ENCODE data around the gene CNTFR. TPM values are rescaled to one million over a fixed set of nuclear protein-coding genes. Genes with fewer than 3 reads are reported as not detected.

The CNTFR gene
- total and polyA plus RNA-seq, 2 experiments from 2014 or later = not detected

DNA sequence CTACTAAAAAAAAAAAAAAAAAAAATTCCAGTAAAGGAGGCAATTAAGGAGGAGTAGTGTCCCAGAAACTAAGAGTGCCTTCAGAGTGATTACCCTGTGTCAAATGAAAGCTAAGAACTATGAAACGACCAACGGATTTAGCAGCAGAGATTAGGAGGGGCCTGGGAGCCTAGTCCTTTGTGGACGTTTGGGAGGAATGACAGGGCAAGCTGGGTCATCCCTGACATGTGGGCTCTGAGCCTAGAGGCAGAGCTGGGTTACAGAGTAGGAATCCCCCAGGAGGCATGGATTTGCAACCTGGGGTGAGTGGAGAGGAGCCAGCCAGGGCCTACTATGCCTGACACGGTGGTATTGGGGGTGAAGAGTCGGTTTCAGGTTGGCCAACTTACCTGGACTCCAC is 43.6 kb upstream of the CNTFR start:
- Histone ChIP-seq H2AFZ (no peak overlapping the region), H3K27me3 (replicated peaks; ENCODE audit: insufficient read depth) (peaks cover 21% of the 10 kb centered on the region), H3K4me3 (no peak overlapping the region), H3K9me2 (ENCODE audit: insufficient read depth) (no peaks in the 10 kb centered on the region), H3K4me1 (ENCODE audit: insufficient read depth) (peaks cover 4% of the 10 kb centered on the region), H3K36me3 (ENCODE audit: low read depth) (no peaks in the 10 kb centered on the region), H4K20me1 (ENCODE audit: insufficient read depth) (no peaks in the 10 kb centered on the region), H3K4me2 (ENCODE audit: unreplicated experiment) (no peak overlapping the region), H3K27ac (no peak overlapping the region), H3K9ac (no peak overlapping the region), H3K79me2 (ENCODE audit: insufficient read depth) (peaks cover 23% of the 10 kb centered on the region), H3K9me3 (ENCODE audit: low read depth) (no peaks in the 10 kb centered on the region), H3F3A (ENCODE audit: insufficient read depth) (peaks cover 7% of the 10 kb centered on the region; the same call in 1 of the 2 replicates)
- in situ Hi-C loops (cut with MboI) = no loop called here
- no peak for TF ChIP-seq EZH2 (IDR thresholded peaks at IDR 0.05; ENCODE audit: insufficient read depth, poor library complexity, severe bottlenecking)
- no peak for TF ChIP-seq EZH2phosphoT487 (IDR thresholded peaks at IDR 0.05; ENCODE audit: insufficient read depth, low read depth)
- WGBS, 2 experiments (ENCODE audit: low coverage in 1 of 2, low lambda C conversion rate in 2 of 2, missing lambda C conversion rate in 2 of 2) = 49 to 51% methylated on average over 5 of the region's 5 CpGs
- DNase-seq = no peak

GRCh38 chr9:34630402-34631154 is 41.1 kb upstream of the CNTFR start:
- Histone ChIP-seq H2AFZ (no peak overlapping the region), H3K27me3 (replicated peaks; ENCODE audit: insufficient read depth) (peaks cover 46% of the 10 kb centered on the region)

GRCh38 chr9:34629491-34629808 is 39.9 kb upstream of the CNTFR start:
- Histone ChIP-seq H3K9ac (no peak overlapping the region), H3K4me2 (ENCODE audit: unreplicated experiment) (peak overlapping the region; percentile 30), H3K9me3 (ENCODE audit: low read depth) (no peaks in the 10 kb centered on the region), H3K36me3 (ENCODE audit: low read depth) (no peaks in the 10 kb centered on the region), H3F3A (ENCODE audit: insufficient read depth) (peaks cover 7% of the 10 kb centered on the region; the same call in 1 of the 2 replicates), H3K79me2 (ENCODE audit: insufficient read depth) (no peaks in the 10 kb centered on the region), H3K27me3 (replicated peaks; ENCODE audit: insufficient read depth) (peaks cover 54% of the 10 kb centered on the region), H3K9me2 (ENCODE audit: insufficient read depth) (no peaks in the 10 kb centered on the region), H2AFZ (0 out of 2 replicates have a peak overlapping the region, but pooled peaks have one; percentile 33), H4K20me1 (ENCODE audit: insufficient read depth) (no peaks in the 10 kb centered on the region), H3K4me1 (ENCODE audit: insufficient read depth) (no peaks in the 10 kb centered on the region), H3K27ac (no peak overlapping the region), H3K4me3 (peak overlapping the region; percentile 52; the same call in 1 of the 2 replicates)
- no peak for DNase-seq
- in situ Hi-C loops (cut with MboI) = no loop called here
- TF ChIP-seq EZH2phosphoT487 (IDR thresholded peaks at IDR 0.05; ENCODE audit: insufficient read depth, low read depth) (0 out of 2 replicates have a peak, but pooled peaks have one; percentile 27), EZH2 (IDR thresholded peaks at IDR 0.05; ENCODE audit: insufficient read depth, poor library complexity, severe bottlenecking) (peak; percentile 61)
- 16 to 28% methylated on average over 5 of the region's 5 CpGs for WGBS, 2 experiments (ENCODE audit: low coverage in 1 of 2, low lambda C conversion rate in 2 of 2, missing lambda C conversion rate in 2 of 2)

More at GRCh38 chr9:34630402-34631154, 41.1 kb upstream of the CNTFR start:
- Histone ChIP-seq H3K79me2 (ENCODE audit: insufficient read depth) (peaks cover 5% of the 10 kb centered on the region), H3K4me3 (no peak overlapping the region), H3K9me2 (ENCODE audit: insufficient read depth) (no peaks in the 10 kb centered on the region), H3K9me3 (ENCODE audit: low read depth) (no peaks in the 10 kb centered on the region), H3F3A (ENCODE audit: insufficient read depth) (peaks cover 7% of the 10 kb centered on the region; the same call in 1 of the 2 replicates), H3K27ac (no peak overlapping the region), H3K4me2 (ENCODE audit: unreplicated experiment) (no peak overlapping the region), H4K20me1 (ENCODE audit: insufficient read depth) (no peaks in the 10 kb centered on the region), H3K9ac (no peak overlapping the region), H3K36me3 (ENCODE audit: low read depth) (no peaks in the 10 kb centered on the region), H3K4me1 (ENCODE audit: insufficient read depth) (no peaks in the 10 kb centered on the region)
- 28 to 42% methylated on average over 4 to 5 of the region's 5 CpGs for WGBS, 2 experiments (ENCODE audit: low coverage in 1 of 2, low lambda C conversion rate in 2 of 2, missing lambda C conversion rate in 2 of 2)
- in situ Hi-C loops (cut with MboI) = no loop called here
- TF ChIP-seq EZH2phosphoT487 (IDR thresholded peaks at IDR 0.05; ENCODE audit: insufficient read depth, low read depth) (no peak), EZH2 (IDR thresholded peaks at IDR 0.05; ENCODE audit: insufficient read depth, poor library complexity, severe bottlenecking) (no peak)
- peak; percentile 29 for DNase-seq

DNA sequence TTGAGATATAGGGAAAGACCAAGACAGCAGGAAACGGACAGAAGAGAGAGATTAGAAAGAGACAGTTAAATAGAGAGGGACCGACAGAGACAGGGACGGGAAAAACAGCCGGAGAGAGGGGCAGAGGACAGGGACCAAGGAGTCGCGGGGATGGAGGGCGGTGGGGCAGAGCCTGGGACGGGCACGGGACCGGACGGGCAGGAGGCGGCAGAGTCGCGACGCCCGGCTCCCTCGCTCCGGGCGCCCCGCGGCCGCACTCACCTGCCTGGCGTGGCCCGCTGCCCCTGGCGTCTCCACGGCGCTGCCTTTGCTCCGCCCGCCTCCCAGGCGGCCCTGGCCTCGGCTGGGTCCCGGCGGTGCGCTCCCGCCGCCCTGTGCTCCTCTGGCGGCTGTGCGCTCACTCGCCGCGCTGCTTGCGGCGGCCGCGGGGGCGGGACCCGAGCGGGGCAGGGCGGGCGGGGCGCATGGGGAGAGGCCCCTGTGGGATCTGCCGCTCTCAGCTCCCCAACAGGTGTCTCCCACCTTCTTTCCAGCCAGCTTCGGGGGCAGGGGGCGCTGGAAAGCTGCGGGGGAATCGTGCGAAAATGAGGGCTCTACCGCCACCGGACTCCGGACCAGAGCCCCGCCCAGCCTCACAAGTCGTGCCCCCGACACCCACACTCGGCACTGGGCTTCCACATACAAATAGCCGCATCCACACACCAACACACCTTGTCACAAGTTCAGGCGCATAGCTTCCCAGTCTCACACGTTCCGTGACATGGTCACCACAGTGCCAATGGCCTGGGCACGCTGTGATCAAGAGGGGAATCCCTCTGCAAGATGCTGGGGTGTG is 39.3 kb upstream of the CNTFR start, which contains the start of gene ARID3C:
Gene ARID3C, minus strand, starts transcription at position 411 of the 835 bp plus-strand sequence. CDS start 1,052 bp downstream, outside the sequence.
- peak within 1 kb of the TSS; percentile 30 for H3K4me2 ChIP-seq (ENCODE audit: unreplicated experiment)
- TF ChIP-seq EZH2 (IDR thresholded peaks at IDR 0.05; ENCODE audit: insufficient read depth, poor library complexity, severe bottlenecking) (peak; percentile 93), EZH2phosphoT487 (IDR thresholded peaks at IDR 0.05; ENCODE audit: insufficient read depth, low read depth) (0 out of 2 replicates have a peak, but pooled peaks have one; percentile 26)
- no peaks in the 10 kb centered on the region for H3K79me2 ChIP-seq (ENCODE audit: insufficient read depth)
- peak within 1 kb of the TSS; percentile 52 for H3K4me3 ChIP-seq
- H4K20me1 ChIP-seq (ENCODE audit: insufficient read depth) = no peaks in the 10 kb centered on the region
- in situ Hi-C loops (cut with MboI) = no loop called here
- H3K9me2 ChIP-seq (ENCODE audit: insufficient read depth) = no peaks in the 10 kb centered on the region
- 1 to 3% methylated on average over 48 to 52 of the region's 69 CpGs for WGBS, 2 experiments (ENCODE audit: low coverage in 1 of 2, low lambda C conversion rate in 2 of 2, missing lambda C conversion rate in 2 of 2)
- peaks cover 60% of the 10 kb centered on the region for H3K27me3 ChIP-seq (replicated peaks; ENCODE audit: insufficient read depth)
- no peaks in the 10 kb centered on the region for H3K4me1 ChIP-seq (ENCODE audit: insufficient read depth)
- H3K27ac ChIP-seq = no peak within 1 kb of the TSS
- H3K36me3 ChIP-seq (ENCODE audit: low read depth) = no peaks in the 10 kb centered on the region
- H3K9ac ChIP-seq = no peak within 1 kb of the TSS
- peak within 1 kb of the TSS; percentile 33; the same call in 1 of the 2 replicates for H2AFZ ChIP-seq
- H3K9me3 ChIP-seq (ENCODE audit: low read depth) = no peaks in the 10 kb centered on the region
- peak; percentile 72 for DNase-seq
- H3F3A ChIP-seq (ENCODE audit: insufficient read depth) = peaks cover 7% of the 10 kb centered on the region; the same call in 1 of the 2 replicates
